ENCODE results near the gene TCEAL3. TPM values are rescaled to one million over a fixed set of nuclear protein-coding genes. Genes with fewer than 3 reads are reported as not detected.
"Not testable (repeated sequence)": the region's sequence is repeated elsewhere in the genome, so short reads cannot be mapped to it uniquely, and the experiment has no call there.

Gene TCEAL3
- total and polyA plus RNA-seq, 10 of the 15 experiments (the other 5 are each of a cell fraction or from before 2014, with no cell fraction given), result 0.98 to 19.0 (median 11.7) TPM

- TF ChIP-seq NR2C1 (IDR thresholded peaks at IDR 0.05) (no peak), ZBTB4 (CRISPR knock-in tag; IDR thresholded peaks at IDR 0.05) (no peak), TBL1XR1 (IDR thresholded peaks at IDR 0.05; ENCODE audit: low read depth, low read length) (no peak), ZNF24 (IDR thresholded peaks at IDR 0.05) (no peak), WRNIP1 (IDR thresholded peaks at IDR 0.05; ENCODE audit: borderline replicate concordance, low read depth, low read length) (no peak), KLF5 (IDR thresholded peaks at IDR 0.05; ENCODE audit: partially characterized antibody) (no peak), ATF2 (IDR thresholded peaks at IDR 0.05; ENCODE audit: low read length) (no peak), CBX5 (IDR thresholded peaks at IDR 0.05; ENCODE audit: low read depth) (no peak), PAX5 (IDR thresholded peaks at IDR 0.05; ENCODE audit: borderline replicate concordance, low read depth, low read length) (no peak)
Measured at GRCh38 chrX:103656617-103657016, 48.9 kb downstream of the TCEAL3 start (continued).

GRCh38 chrX:103657066-103657465, 49.3 kb downstream of the TCEAL3 start:
- H3K27me3 ChIP-seq (replicated peaks in 1 of 2; ENCODE audit: control insufficient read depth in 2 of 2, insufficient read depth in 2 of 2, low read length in 1 of 2); H2AFZ ChIP-seq (ENCODE audit: control insufficient read depth, low read depth, low read length); H3K36me3 ChIP-seq (ENCODE audit: control insufficient read depth in 2 of 2, insufficient read depth in 2 of 2, low read length in 1 of 2); H3K4me2 ChIP-seq (ENCODE audit: control insufficient read depth, insufficient read depth); intact Hi-C loops (cut with micrococcal nuclease; ENCODE audit: unreplicated experiment); RAD21 ChIA-PET (ENCODE audit: unreplicated experiment); H4K20me1 ChIP-seq (ENCODE audit: control insufficient read depth, insufficient read depth); ATAC-seq; in situ Hi-C loops (cut with MboI); H3K79me2 ChIP-seq (ENCODE audit: control insufficient read depth, insufficient read depth, low read length); H3K9me3 ChIP-seq (replicated peaks; ENCODE audit: control insufficient read depth, insufficient read depth, low read length); H3K4me3 ChIP-seq; CTCF ChIA-PET; POLR2A ChIA-PET; BruUV-seq (replicated peaks); H3K27ac ChIP-seq (ENCODE audit: control insufficient read depth, insufficient read depth); H3K9ac ChIP-seq (ENCODE audit: control insufficient read depth, insufficient read depth, low read length); DNase-seq (ENCODE audit: low read depth, low spot score); H3K4me1 ChIP-seq (ENCODE audit: control insufficient read depth, insufficient read depth, low read length); FAIRE-seq: not testable (repeated sequence)
- SMC1A ChIA-PET (ENCODE audit: uncharacterized antibody, unreplicated experiment), result interaction anchor here (0.8 to 1.1 kb wide), 2 partner anchors 10 to 26 kb away, joined by 3 read pairs; no protein-coding TSS in a partner anchor
- WGBS (ENCODE audit: insufficient coverage, insufficient replicate concordance, low lambda C conversion rate, missing lambda C conversion rate), result 68% methylated on average over 2 of the region's 2 CpGs

Data from GM12878 (cell line).